K562 (cell line): ENCODE results near the gene PRSS56.

Experiments used
- POLR2A ChIP-seq: fragments of 450-650 bp; conservative IDR thresholded peaks from 2 replicates; pipeline ENCODE4 v1.6.1; 2016
- WHSC1 ChIP-seq: IDR thresholded peaks from one replicate; pipeline ENCODE4 v1.6.1; 2012; ENCODE audit warnings: low read length, control low read depth, inconsistent platforms
- ZBTB17 ChIP-seq: fragments of 450-650 bp; formaldehyde crosslinking; IDR thresholded peaks from 2 replicates; pipeline ENCODE4 v1.4.0; 2020; ENCODE audit warnings: mild to moderate bottlenecking
- ZNF175 ChIP-seq: fragments of 200-800 bp; sonication (Bioruptor generic); IDR thresholded peaks from 2 replicates; pipeline ENCODE4 v1.6.1; 2016; ENCODE audit warnings: low read depth, mild to moderate bottlenecking, missing genetic modification characterization, missing compliant biosample characterization
- TF ChIP-seq, protein P1 (sequence below), 3 experiments: IDR thresholded peaks in 2 of 3; conservative IDR thresholded peaks in 1 of 3; 2 replicates each; pipeline ENCODE4 v1.5.1; 2011 to 2012; ENCODE audit warnings: low read length in 3 of 3, mild to moderate bottlenecking in 3 of 3, control low read depth in 2 of 3, improper control_type of control experiment in 1 of 3, inconsistent platforms in 1 of 3, low read depth in 1 of 3, mixed read lengths in 1 of 3, moderate library complexity in 1 of 3; ENCODE audit not compliant: insufficient read depth in 2 of 3
- TF ChIP-seq, protein P2 (sequence below), 2 experiments: fragments of 450-650 bp in 1 of 2; sonication (generic) in 1 of 2; formaldehyde crosslinking; conservative IDR thresholded peaks; 2 replicates each; pipeline versions ENCODE4 v1.4.0 to v1.8.1; 2020 to 2022; ENCODE audit warnings: mild to moderate bottlenecking in 1 of 2, missing genetic modification reagents in 1 of 2

DNA sequence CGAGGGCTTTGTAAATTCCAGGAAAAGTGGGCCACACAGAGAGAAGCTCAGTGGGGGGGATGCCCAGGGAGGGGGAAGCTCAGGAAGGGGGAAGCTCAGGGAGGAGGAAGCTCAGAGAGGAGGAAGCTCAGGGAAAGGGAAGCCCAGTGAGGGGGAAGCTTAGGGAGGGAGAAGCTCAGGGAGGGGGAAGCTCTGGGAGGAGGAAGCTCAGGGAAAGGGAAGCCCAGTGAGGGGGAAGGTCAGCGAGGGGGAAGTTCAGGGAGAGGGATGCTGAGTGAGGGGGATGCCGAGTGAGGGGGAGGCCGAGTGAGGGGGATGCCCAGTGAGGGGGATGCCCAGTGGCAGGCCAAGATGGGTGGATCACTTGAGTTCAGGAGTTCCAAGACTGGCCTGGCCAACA, 18.5 kb downstream of the PRSS56 start:
- no peak for TF ChIP-seq POLR2A
- TF ChIP-seq, protein P1, sequence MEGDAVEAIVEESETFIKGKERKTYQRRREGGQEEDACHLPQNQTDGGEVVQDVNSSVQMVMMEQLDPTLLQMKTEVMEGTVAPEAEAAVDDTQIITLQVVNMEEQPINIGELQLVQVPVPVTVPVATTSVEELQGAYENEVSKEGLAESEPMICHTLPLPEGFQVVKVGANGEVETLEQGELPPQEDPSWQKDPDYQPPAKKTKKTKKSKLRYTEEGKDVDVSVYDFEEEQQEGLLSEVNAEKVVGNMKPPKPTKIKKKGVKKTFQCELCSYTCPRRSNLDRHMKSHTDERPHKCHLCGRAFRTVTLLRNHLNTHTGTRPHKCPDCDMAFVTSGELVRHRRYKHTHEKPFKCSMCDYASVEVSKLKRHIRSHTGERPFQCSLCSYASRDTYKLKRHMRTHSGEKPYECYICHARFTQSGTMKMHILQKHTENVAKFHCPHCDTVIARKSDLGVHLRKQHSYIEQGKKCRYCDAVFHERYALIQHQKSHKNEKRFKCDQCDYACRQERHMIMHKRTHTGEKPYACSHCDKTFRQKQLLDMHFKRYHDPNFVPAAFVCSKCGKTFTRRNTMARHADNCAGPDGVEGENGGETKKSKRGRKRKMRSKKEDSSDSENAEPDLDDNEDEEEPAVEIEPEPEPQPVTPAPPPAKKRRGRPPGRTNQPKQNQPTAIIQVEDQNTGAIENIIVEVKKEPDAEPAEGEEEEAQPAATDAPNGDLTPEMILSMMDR (IDR thresholded peaks at IDR 0.05 in 2 of 3, conservative IDR thresholded peaks at IDR 0.05 in 1 of 3; ENCODE audit: insufficient read depth in 2 of 3, low read depth in 1 of 3, low read length in 3 of 3): no peak
- TF ChIP-seq ZBTB17 (CRISPR knock-in tag): no peak
- TF ChIP-seq, protein P2, sequence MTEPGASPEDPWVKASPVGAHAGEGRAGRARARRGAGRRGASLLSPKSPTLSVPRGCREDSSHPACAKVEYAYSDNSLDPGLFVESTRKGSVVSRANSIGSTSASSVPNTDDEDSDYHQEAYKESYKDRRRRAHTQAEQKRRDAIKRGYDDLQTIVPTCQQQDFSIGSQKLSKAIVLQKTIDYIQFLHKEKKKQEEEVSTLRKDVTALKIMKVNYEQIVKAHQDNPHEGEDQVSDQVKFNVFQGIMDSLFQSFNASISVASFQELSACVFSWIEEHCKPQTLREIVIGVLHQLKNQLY (CRISPR knock-in tag; conservative IDR thresholded peaks at IDR 0.05): no peak
- TF ChIP-seq ZNF175 (CRISPR knock-in tag): no peak
- TF ChIP-seq WHSC1: no peak
